NCI-H146 treated with DMSO at 0.1 percent for 48 hours (cell line): Measurements from ENCODE around the gene PPME1.
"Not testable (repeated sequence)": the region's sequence is repeated elsewhere in the genome, so short reads cannot be mapped to it uniquely, and the experiment has no call there.

Source experiments
- DNase-seq: peaks from one replicate; lab custom pipeline; 2025; ENCODE audit not compliant: unreplicated experiment; lab: John Stamatoyannopoulos, UW

PPME1 gene, protein sequence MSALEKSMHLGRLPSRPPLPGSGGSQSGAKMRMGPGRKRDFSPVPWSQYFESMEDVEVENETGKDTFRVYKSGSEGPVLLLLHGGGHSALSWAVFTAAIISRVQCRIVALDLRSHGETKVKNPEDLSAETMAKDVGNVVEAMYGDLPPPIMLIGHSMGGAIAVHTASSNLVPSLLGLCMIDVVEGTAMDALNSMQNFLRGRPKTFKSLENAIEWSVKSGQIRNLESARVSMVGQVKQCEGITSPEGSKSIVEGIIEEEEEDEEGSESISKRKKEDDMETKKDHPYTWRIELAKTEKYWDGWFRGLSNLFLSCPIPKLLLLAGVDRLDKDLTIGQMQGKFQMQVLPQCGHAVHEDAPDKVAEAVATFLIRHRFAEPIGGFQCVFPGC

DNA sequence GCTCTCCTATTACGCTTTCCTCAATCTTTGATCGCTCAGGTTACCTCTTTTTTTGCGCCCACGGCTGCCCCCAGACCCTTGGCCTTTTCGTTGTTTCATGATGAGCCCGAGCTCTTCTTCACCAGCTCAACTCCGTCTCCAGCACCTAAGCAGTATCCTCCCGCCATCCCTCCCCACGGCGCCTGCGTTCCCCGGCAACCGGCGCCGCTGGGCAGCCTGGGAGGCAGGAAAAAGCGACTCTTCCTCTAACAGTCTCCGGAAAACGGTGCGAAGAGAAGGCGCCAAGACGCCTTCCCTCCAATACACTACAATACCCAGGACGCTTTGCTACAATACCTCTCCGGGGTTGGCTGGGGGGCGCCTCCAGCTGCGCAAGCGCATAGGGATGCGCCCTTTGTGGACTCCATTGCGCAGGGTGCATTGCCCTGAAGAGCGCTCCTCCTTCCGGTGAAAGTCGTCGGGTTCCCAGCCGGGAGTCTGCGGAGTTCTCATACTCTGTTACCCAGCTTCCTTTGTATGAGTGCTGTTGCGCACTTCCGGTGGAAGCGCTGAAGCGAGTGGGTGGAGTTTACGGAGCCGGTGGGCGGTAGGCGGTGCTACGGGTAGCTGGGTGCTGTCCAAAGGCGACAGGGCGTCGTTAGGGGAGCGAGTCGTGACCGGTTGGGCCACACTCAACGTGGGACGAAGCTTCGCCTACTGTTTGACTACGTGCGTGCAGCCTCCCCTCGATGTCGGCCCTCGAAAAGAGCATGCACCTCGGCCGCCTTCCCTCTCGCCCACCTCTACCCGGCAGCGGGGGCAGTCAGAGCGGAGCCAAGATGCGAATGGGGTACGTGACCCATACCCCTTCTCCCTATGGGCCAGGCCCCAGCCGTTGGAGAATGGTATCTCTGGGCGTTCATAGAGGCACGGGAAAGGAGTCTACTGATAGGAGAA lies at the start of gene PPME1, which contains the start of gene C2CD3:
Gene PPME1, plus strand, starts transcription at position 596 of the 936 bp plus-strand sequence. Its CDS starts 133 bp downstream, at position 729.
Gene C2CD3, minus strand, starts transcription at position 309 of the 936 bp plus-strand sequence. Its CDS starts 210 bp downstream, at position 99.
- DNase-seq: peak; percentile 98

DNA sequence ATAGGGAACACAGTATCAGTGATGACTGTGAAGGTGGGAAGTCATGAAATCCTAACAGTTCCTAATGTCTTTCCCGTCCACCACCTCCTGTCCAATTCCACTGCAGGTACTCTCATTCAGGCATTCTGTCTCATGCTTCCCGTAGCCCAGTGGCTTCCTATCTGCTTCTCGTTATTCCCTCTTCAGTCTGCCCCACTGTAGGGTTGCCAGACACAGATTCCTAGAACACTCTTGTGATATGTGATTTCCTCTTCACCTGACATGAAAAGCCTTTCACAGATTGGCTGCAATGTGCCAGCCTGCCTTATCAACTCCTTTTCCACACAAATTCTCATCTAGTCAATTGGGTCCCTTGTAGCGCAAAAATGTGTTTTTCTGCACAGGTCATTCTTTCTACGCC lies 49.3 kb upstream of the PPME1 start:
- DNase-seq: no peak

DNA sequence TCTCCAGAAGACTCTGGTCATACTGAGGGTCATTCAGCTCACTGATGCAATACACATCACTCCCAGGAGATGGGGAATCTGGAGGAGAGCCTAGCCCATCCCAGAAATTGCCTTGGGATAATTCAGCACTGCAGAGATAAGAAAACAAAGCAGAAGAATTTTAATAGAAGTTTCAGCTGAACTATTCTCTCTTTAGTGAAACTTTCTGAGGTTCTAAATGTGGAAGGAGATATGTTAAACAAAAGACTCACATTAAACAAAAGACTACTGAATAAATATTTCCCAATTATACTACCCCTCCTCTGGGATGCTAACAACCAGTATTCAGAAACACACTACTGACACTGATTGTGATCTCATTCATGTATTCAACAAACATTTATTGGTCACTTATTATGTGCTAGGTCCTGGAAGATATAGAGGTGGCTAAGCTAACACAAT lies 48.1 kb upstream of the PPME1 start:
- no peak for DNase-seq

DNA sequence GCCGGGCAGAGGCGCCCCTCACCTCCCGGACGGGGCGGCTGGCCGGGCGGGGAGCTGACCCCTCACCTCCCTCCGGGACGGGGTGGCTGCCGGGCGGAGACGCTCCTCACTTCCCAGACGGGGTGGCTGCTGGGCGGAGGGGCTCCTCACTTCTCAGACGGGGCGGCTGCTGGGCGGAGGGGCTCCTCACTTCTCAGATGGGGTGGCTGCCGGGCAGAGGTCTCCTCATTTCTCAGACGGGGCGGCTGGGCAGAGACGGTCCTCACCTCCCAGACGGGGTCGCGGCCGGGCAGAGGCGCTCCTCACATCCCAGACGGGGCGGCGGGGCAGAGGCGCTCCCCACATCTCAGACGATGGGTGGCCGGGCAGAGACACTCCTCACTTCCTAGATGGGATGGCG lies 42.0 kb upstream of the PPME1 start:
- DNase-seq: not testable (repeated sequence)

DNA sequence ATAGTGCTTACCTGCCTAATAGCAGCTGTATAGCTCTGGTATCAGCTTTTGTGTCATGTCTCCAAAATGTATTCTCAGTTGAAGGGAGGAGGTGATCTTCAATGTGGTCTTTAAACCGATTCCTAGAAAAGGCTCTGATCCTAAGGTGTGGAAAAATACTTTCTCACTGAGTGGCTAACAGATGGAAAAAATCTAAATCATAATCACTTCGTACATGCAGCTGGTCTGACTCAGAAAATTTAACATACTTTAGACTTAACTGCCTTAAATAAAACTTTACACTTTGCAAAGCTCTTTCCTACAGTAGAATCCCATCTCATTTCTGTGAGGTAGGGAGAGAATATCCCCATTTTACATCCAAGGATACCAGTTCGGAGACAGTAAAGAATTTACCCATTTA lies 38.3 kb upstream of the PPME1 start:
- DNase-seq: no peak

DNA sequence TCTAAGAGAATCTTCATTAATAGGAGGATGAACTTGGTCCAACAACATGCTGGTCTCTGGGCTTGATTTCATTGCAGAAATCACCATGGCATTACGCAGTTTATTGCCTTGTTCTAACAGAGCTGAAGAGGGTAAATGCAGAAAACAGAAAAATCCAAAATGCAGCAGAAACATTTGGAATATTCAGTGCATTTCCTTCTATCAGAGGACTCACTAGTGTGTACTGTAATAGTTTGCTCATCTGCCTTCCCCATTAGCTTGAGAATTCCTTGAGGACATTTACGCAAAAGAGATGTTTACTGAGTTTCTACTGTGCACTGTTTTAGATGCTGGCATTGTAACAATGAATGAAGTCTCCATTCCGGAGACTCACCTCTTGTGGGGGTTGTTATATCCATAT lies 37.7 kb upstream of the PPME1 start:
- no peak for DNase-seq

DNA sequence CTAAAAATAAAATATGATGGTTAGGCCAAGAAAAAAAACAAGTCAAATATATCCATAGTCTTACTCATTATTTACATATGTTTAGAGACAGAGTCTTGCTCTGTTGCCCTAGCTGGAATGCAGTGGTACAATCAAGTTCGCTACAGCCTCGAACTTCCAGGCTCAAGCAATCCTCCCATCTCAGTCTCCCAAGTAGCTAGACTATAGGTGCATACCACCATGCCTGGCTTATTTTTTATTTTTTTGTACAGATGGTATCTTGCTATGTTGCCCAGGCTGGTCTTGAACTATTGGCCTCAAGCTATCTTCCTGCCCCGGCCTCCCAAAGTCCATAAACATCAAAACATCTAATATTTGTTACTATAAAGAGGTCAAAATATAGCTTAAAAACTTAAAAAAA lies 36.4 kb upstream of the PPME1 start:
- no peak for DNase-seq

DNA sequence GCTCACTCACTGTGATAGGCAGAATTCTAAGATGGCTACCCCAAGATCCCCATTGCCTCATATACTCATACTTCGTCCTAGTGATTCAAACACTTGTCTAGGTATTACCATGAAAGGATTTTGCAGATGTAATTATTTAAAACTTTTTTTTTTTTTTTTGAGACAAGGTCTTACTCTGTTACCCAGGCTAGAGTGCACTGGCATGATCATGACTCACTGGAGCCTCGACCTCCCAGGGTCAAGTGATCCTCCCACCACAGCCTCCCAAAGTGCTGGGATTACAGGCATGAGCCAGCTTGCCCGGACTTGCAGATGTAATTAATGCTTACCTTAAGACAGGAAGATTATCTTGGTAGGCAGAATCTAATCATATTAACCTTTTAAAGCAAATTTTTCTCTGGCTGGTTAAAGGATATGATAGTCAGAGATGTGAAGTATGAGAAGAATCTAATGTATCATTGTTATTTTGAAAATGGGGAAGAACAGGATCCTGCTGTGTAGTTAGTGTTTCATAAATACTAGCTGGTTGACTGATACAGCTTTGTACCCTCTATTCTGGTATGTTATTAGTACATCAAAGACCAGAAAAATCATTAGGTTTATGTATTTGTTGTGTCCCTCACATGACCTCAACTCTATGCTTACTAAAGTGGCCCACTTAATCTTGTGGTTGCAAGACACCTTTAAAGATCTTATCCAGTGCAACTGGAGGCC lies 35.8 kb upstream of the PPME1 start:
- DNase-seq: no peak

DNA sequence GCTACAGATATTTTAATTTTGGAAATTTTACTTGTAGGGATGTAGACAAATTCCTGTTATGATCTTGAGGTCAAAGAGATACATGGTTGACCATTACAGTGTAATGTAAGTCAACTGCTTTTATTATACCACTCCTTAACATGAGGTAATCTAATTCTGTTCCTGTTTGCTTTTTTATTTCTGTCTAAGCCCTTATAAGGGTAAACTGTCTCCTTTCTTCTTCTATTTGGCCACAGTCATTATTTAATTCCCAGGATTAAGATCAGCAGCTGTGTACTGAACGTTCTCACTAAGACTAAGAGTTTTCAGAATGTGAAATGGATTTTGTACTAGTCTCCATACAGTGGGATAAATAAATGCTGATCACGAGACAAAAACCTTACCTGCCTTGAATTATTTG lies 33.1 kb upstream of the PPME1 start:
- no peak for DNase-seq

DNA sequence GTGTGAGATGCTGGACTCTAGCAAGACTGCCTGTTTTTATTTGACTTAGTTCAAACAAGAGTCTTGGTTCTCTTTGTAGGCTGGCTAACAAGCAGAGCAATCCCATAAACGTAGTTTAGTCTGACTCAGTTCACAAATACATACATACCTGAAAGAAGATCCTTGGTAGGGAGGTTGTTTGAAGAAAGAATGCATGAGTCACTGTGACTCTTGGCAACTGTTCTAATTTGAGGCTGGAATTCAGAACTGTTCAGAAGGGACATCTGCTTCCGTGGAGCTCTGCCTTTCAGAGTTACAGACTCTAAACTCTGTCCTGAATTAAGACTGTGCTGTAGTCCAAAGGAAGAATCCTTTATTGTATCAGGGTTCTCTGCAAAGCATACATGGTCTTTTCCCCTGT lies 32.5 kb upstream of the PPME1 start:
- DNase-seq: no peak

DNA sequence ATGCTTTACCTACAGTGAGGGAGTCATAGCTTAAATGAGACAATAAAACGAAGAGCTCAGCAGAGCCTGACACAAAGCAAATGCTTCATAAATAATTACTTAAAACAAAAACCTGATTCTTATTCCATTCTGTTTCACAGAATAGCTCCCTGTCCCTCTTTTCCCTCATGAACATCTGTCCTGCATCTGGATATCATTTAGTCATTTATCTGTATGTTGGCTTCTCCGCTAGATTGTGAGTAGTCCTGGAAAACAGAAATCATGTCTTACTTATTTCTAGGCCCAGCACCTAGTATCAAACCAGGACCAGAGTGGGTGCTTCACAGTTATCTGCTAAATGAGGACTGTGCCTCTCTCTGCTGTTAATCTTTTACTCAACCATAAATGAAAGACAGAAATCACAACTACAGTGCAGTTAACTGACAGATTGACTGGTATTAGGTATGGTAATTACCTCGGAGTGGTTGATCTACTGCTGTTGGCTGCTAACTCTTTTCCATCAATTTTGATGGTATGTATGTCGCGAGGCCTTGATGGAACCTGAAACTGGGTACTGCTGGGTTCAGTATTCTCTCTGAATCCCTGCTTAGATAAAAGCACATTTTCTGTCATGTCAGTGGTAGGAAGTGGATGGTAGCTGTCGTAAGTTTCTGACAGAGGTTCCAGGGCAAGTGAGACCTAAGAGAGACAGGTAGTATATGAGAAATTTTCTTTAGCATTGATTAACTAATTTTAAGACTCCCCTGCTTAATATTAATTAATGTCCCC lies 31.8 kb upstream of the PPME1 start:
- no peak for DNase-seq

DNA sequence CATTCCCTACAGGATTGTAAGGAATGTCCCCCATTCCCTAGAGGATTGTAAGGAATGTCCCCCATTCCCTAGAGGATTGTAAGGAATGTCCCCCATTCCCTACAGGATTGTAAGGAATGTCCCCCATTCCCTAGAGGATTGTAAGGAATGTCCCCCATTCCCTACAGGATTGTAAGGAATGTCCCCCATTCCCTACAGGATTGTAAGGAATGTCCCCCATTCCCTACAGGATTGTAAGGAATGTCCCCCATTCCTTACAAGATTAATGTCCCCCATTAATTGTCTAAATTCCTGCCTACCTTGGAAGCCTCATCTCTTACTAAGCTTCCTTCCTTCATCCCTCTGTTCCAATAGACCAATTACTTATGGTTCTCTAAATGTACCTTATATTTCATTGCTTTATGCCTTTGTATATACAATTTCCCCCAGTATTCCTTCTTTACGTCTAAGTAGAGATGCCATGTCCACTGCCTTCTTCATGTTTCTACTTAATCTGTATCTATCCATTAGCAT lies 31.1 kb upstream of the PPME1 start:
- DNase-seq: not testable (repeated sequence)

DNA sequence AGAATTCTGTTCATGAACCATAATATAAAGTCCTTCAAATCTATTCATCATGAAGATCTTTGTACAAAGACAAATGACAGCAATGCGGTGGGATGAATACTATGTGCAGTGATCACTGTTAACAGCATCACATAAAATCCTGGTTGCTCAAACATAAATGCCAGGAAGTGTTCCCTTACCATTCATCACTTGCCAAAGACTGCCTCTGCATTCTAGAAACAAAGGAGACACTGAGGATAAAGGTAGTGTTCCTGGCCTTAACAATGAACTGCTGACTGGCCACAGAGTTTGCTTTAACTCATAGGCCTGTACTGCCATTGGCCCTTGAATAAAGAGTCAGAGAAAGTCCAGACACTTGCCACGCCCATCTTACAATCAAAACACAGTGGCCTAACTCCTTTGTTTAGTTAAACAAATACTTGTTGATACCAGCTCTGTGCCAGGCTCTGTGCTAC lies 29.8 kb upstream of the PPME1 start:
- DNase-seq: no peak

DNA sequence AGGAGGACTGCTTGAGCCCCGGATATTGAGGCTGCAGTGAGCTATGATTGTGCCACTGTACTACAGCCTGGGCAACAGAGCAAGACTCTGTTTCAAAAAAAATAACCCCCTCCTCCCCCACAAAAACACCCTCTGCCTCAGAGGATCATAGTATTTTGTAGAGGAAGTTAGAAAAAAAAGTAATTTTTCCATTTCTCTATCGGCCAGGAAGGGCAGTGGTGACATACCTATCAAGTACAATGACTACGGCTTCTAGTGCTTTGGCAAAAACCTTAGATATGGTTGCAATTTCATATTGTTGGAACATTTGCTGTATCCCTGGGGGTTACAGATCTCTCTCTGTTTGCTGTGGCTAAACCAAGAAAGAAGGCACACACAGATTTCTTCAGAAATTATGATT lies 29.2 kb upstream of the PPME1 start:
- no peak for DNase-seq

DNA sequence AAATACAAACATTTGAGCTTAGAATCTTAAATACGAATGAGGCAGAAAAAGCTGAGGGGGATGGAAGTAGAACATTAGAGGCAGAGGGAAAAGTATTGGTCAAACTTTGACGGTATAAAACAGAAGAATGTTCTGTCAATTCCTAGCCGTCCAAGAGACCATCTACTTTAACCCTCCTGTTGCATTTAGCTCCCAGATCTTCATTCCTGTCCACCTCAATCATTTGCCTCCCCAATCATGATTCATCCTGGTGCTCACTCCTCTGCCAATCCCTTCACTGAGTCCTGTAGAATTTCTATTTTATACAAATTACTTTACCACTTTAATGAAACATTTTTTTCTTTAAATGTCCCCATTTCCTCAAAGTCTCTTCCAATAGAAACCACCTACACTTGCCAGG lies 28.5 kb upstream of the PPME1 start:
- no peak for DNase-seq

DNA sequence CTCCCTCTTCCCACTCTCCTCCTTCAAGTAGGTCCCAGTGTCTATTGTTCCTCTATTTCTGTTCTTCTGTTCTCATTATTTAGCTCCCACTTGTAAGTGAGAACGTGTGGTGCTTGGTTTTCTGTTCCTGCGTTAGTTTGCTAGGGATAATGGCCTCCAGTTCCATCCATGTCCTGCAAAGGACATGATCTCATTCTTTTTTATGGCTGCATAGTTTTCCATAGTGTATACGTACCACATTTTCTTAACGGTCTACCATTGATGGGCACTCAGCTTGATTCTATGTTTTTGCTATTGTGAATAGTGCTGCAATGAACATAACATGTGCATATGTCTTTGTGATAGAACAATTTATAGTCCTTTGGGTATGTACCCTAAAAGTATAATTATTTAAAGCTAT lies 26.5 kb upstream of the PPME1 start:
- no peak for DNase-seq

DNA sequence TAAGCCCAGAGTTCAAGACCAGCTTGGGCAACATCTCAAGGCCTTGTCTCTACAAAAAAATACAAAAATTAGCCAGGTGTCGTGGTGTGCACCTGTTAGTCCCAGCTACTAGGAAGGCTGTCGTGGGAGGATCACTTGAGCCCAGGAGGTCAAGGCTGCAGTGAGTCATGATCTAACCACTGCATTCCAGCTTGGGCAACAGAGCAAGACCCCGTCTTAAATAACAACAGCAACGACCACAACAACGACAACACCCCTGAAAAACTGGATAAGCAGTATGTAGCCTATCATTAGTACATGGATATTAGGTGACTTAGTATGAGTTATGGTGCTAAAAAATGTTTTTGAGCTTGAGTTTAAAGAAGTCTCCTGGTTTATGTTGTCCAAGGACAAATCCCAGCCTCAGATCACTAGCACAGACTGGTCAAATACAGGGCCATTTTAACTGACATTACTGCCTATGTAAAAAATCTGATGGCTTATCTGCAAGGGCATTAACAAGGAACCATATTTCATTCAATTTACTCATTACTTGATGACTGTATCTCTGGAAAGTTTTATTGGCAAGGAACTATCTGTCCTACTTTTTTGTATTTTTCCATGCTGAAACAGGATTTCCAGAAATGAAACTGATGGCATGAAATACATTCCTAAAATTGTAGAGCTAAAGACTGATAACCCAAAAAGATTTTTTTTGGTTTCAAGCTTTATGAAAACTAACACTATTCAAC lies 23.7 kb upstream of the PPME1 start:
- no peak for DNase-seq

DNA sequence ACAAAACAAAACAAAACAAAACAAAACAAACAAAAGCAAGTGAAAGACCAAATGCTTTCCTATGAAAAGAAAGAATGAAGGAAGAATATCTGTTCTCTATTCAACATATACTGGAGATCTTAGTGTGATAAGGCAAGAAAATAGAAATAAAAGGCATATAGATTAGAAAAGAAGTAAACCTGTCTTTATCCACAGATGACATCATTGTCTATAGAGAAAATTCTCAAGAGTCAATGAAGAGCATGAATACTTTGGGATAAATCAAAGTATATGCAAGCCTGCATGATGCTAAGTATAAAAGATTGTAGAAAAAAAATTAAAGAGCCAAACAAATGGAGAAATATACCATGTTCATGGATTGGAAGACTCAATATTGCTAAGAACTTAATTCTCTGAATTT lies 17.9 kb upstream of the PPME1 start:
- DNase-seq: no peak

DNA sequence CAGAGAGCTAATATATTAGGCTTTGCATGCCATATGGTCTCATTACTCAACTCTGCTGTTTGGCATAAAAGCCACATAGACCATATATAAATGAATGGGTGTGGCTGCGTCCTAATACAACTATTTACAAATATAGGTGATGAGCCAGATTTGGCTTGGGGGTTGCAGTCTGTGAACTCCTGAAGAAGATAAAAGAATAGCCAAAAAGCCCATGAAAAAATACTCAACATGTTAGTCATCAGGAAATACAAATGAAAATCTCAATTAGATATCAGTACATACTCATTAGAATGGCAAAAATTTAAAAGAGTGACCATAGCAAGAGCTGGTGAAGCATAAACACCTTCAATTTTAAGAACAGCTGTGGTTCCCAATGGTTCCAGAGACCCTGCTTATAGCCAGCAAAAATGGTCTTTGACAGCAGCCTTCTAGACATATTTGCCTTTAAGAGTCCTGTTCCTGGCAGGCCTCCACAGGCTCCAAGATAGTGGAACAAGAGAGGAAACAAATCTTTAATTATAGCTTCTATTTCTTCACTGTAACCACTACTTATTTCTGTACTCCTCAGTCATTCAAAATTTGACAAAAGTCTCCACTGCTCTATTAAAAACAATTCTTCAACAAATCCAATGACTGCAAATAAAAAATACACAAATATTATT lies 16.3 kb upstream of the PPME1 start:
- DNase-seq: no peak
